ENCODE results near the gene OTOP3.

Gene OTOP3

GRCh38 chr17:74987418-74987908 lies 51.8 kb downstream of the OTOP3 start, which contains the start of gene CDR2L:
TSS of gene CDR2L (plus strand) at chr17:74987632. CDS start at chr17:74988044, 412 bp downstream.
- peak; percentile 41 to 95 (median 87) for DNase-seq

DNA sequence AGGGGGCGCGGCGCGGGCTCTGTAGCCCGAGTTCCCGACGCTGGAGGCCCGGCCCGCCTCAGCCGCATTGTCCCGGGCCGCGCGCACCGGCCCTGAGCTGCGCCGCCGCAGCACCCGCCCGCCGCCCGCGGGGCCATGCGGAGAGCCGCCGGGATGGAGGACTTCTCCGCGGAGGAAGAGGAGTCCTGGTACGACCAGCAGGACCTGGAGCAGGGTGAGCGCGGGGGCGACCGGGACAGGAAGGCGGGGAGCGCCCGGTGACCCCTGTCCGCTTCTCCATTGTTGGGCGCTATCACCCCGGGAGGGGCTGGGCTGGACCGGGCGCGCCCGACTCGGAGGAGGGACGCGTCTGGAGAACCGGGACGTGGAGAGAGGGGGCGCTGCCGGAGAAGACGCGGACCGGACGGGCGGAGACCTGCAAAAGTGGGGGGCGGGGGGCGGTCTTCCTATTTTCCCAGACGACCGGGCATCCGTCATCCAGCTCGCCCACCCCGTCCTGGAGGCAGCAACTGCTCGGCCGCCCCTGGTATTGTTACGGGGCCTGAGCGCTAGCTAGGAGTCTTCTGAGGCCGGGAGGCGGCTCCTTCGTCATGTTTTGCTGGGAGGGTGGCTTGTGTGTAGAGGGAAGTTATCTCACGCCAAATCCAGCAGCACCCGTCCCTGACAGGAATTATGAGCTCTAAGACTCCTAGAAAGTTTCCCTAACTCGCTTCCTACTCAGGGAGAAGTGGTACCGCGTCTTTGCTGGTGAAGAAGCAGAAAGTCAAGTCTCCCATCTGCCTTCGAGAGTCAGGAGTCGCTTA lies 52.4 kb downstream of the OTOP3 start:
- peak in 12 of 14 donors; percentile 36 to 74 (median 60) for DNase-seq

DNA sequence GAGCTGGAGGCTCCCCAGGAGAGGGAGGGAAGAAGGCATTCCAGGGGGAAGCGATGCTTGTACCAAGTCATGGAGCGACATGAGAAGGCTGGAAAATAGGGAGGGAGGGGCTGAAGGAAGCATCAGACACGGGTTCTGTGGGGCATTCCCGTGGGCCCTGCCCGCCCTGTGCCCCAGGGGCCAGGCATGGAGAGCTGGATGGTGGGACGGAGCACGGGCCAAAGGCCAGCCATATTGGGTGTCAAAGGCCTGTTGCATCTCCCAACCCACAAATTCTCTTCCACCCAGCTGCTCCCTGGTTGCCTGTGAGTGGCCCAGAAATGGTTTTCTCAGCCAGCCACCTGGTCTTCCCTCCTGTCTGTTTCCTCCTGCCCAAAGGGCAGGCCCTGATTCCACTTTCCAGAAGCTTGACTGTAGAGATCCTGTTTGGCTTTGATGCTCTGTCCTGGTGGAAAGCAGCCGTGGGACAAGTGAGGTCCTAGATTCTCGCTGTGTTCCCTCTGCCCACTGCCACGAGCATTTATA lies 54.9 kb downstream of the OTOP3 start:
- DNase-seq = peak in 1 of 14 donors; percentile 42

GRCh38 chr17:74992223-74992622 lies 56.5 kb downstream of the OTOP3 start:
- DNase-seq = no peak

DNA sequence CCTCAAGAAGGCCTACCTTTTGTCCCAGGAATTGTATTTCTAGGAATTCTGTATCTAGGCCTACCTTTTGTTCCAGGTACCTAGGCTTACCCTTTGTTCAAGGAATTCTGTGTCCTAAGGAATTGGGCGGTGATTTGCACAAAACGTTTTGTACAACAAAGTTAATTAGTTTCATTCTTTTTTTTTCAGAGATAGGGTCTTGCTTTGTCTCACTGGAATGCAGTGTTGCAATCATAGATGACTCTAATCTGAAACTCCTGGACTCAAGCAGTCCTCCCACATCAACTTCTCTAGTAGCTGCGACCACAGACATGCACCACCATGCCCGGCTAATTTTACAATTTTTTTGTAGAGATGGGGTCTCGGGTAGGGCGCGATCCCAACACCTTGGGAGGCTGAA lies 58.7 kb downstream of the OTOP3 start:
- no peak for DNase-seq

- no peak for DNase-seq
These were observed 60.1 kb downstream of the OTOP3 start for GRCh38 chr17:74995847-74996246.

DNA sequence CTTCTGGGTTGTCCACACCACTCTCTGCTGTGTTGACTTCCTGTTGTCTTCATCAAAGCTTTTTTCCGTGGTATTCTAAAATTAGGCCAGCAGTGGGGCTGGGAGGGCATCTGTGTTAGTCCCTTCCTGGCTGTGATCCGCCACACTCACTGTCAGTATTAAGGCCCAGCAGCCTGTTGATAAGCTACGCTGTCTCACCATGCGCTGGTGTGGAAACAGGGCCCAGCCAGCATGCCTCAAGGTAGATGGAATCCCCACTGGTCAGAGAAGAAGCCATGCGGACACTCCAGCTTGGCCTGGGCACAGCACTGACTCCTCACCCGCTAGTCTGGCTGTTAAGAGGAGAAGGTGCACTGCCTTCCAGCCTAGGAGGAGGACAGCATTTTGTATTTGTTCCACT lies 63.1 kb downstream of the OTOP3 start:
- peak in 1 of 14 donors; percentile 67 for DNase-seq

DNA sequence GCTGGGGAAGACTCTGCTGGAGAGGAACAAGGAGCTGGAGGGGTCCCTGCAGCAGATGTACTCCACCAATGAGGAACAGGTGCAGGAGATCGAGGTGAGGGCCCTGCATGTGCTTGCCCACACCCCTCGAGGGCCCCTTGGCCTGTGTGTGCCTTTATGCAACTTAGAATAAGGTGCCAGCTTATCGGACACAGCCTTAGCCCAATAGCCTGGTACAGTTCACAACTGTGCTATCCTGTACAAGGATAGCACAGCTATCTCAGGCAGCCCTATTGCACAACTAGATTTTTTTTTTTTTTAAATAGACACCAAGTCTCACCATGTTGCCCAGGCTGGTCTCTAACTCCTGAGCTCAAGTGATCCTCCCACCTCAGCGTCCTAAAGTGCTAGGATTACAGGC lies 63.8 kb downstream of the OTOP3 start:
- no peak for DNase-seq

Measured in C1 segment of cervical spinal cord (tissue), 14 donors.